OCI-LY3 (cell line): Measurements from ENCODE around the gene ERAP2.

Experiments used
- H2AFZ ChIP-seq: fragments of 200-600, 300-600 bp; shearing (Covaris generic); 2 replicates; pipeline ENCODE4 v1.6.0; 2014; ENCODE audit warnings: antibody characterized with exemption, low read depth, low read length
- H3K27ac ChIP-seq: fragments of 200-600, 300-600 bp; sonication (generic); 2 replicates; pipeline ENCODE4 v1.5.1; 2014; ENCODE audit warnings: mild to moderate bottlenecking, low read length, moderate library complexity, mixed read lengths
- H3K27me3 ChIP-seq: fragments of 200-600, 300-600 bp; sonication (generic); 2 replicates; pipeline ENCODE4 v1.6.1; 2014; ENCODE audit warnings: low read depth, low read length, mixed read lengths
- H3K36me3 ChIP-seq: fragments of 200-600, 300-600 bp; sonication (generic); replicated peaks from 2 replicates; pipeline ENCODE3; 2014; ENCODE audit warnings: low read depth, low read length, mixed read lengths
- H3K4me1 ChIP-seq: fragments of 300-600, 200-600 bp; sonication (generic); 2 replicates; pipeline ENCODE4 v1.6.1; 2014; ENCODE audit warnings: low read length, mixed read lengths
- H3K4me2 ChIP-seq: fragments of 200-600, 300-600 bp; sonication (generic); 2 replicates; pipeline ENCODE4 v1.6.1; 2014; ENCODE audit warnings: low read length, mixed read lengths
- H3K4me3 ChIP-seq: fragments of 300-600, 200-600 bp; sonication (generic); 2 replicates; pipeline ENCODE4 v1.5.1; 2014; ENCODE audit warnings: antibody characterized with exemption, mild to moderate bottlenecking, low read length, moderate library complexity
- H3K79me2 ChIP-seq: fragments of 300-600, 200-600 bp; shearing (Covaris generic); 2 replicates; pipeline ENCODE4 v1.6.1; 2014; ENCODE audit warnings: mild to moderate bottlenecking, low read length, mixed read lengths
- H3K9ac ChIP-seq: fragments of 300-600, 200-600 bp; shearing (Covaris generic); 2 replicates; pipeline ENCODE4 v1.6.0; 2014; ENCODE audit warnings: mild to moderate bottlenecking, low read length, moderate library complexity
- H3K9me3 ChIP-seq: fragments of 200-600, 300-600 bp; shearing (Covaris generic); 2 replicates; pipeline ENCODE4 v1.6.1; 2014; ENCODE audit warnings: low read length, mixed read lengths; ENCODE audit not compliant: insufficient read depth
- H4K20me1 ChIP-seq: fragments of 200-600, 300-600 bp; sonication (generic); 2 replicates; pipeline ENCODE4 v1.6.1; 2016; ENCODE audit warnings: low read length, mixed read lengths; ENCODE audit not compliant: insufficient read depth
- EZH2phosphoT487 ChIP-seq: fragments of 200-600 bp; shearing (Covaris generic); IDR thresholded peaks from 2 replicates; pipeline ENCODE4 v1.6.1; 2018; ENCODE audit warnings: antibody characterized with exemption, mixed run types, low read depth
- TF ChIP-seq, protein P1 (sequence below): fragments of 200-600, 300-600 bp; sonication (generic); IDR thresholded peaks from 2 replicates; pipeline ENCODE4 v1.5.1; 2014; ENCODE audit warnings: antibody characterized with exemption, low read length, low read depth

ERAP2 gene

DNA sequence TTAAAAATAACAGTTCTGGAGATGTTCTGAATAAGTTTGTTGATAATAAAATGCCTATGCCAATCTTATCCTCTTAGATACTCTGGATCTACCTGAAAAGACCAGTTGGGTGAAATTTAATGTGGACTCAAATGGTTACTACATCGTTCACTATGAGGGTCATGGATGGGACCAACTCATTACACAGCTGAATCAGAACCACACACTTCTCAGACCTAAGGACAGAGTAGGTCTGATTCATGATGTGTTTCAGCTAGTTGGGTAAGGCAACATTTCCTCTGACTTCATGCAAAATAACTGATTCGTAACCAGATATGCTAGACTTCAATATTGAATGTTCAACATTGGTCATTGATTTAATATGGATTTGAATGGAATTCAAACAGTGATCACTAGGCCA, 27.0 kb downstream of the ERAP2 start:
- no peaks in the 10 kb centered on the region for H3K27me3 ChIP-seq
- no peaks in the 10 kb centered on the region for H3K9me3 ChIP-seq
- no peaks in the 10 kb centered on the region for H4K20me1 ChIP-seq
- H3K4me2 ChIP-seq, result no peak overlapping the region
- no peaks in the 10 kb centered on the region for H3K4me1 ChIP-seq
- no peak overlapping the region for H3K4me3 ChIP-seq
- no peak overlapping the region for H2AFZ ChIP-seq
- no peak overlapping the region for H3K27ac ChIP-seq
- no peak overlapping the region for H3K9ac ChIP-seq
- TF ChIP-seq, protein P1, sequence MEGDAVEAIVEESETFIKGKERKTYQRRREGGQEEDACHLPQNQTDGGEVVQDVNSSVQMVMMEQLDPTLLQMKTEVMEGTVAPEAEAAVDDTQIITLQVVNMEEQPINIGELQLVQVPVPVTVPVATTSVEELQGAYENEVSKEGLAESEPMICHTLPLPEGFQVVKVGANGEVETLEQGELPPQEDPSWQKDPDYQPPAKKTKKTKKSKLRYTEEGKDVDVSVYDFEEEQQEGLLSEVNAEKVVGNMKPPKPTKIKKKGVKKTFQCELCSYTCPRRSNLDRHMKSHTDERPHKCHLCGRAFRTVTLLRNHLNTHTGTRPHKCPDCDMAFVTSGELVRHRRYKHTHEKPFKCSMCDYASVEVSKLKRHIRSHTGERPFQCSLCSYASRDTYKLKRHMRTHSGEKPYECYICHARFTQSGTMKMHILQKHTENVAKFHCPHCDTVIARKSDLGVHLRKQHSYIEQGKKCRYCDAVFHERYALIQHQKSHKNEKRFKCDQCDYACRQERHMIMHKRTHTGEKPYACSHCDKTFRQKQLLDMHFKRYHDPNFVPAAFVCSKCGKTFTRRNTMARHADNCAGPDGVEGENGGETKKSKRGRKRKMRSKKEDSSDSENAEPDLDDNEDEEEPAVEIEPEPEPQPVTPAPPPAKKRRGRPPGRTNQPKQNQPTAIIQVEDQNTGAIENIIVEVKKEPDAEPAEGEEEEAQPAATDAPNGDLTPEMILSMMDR, result no peak
- no peak for TF ChIP-seq EZH2phosphoT487
- H3K79me2 ChIP-seq, result no peaks in the 10 kb centered on the region
- H3K36me3 ChIP-seq, result peaks cover 54% of the 10 kb centered on the region

DNA sequence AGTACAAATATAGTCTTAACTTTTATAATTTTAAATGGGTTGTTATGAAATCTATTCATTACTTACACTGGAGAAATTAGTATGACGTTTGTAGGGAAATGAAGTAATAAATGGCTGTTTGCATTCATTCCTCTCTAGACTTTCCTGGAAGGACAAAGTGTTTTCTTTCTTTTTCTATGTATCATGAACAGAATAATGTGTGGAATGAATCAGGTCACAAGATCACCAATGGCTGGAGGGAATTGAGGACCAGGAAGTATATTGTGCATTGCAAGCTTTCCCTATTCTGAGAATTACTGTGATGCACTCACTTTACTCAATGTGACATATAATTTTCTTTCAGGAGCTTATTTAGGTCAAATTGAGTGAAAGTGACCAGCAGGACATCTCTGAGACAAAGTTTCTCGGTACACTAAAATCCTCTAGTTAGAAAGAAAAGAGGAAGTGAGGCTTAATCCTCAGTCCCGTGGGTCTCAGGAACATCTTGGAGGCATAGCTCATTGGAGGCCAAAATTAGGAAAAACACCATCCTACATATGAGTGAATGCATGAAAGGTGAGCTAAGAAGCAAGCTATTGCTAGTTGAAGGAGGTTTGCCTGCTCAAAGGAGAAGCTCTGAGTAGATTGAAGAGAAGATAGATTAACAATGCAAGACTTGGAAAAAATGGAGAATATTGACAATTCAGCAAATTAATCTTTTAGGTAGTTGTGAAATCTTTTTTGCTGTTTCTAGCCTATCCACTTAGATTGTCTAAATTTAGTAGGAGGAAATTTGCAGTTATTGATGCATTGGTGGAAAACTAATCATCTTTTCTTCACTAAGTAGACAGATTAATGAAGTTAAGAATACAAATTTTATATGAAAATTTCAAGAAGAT, 28.0 kb downstream of the ERAP2 start:
- no peaks in the 10 kb centered on the region for H3K4me1 ChIP-seq
- H3K9me3 ChIP-seq, result no peaks in the 10 kb centered on the region
- no peak overlapping the region for H3K4me3 ChIP-seq
- TF ChIP-seq EZH2phosphoT487, result no peak
- TF ChIP-seq, protein P1, result no peak
- no peak overlapping the region for H3K27ac ChIP-seq
- no peaks in the 10 kb centered on the region for H3K79me2 ChIP-seq
- H3K9ac ChIP-seq, result no peak overlapping the region
- H2AFZ ChIP-seq, result no peak overlapping the region
- no peak overlapping the region for H3K4me2 ChIP-seq
- no peaks in the 10 kb centered on the region for H4K20me1 ChIP-seq
- peaks cover 56% of the 10 kb centered on the region for H3K36me3 ChIP-seq
- H3K27me3 ChIP-seq, result no peaks in the 10 kb centered on the region

DNA sequence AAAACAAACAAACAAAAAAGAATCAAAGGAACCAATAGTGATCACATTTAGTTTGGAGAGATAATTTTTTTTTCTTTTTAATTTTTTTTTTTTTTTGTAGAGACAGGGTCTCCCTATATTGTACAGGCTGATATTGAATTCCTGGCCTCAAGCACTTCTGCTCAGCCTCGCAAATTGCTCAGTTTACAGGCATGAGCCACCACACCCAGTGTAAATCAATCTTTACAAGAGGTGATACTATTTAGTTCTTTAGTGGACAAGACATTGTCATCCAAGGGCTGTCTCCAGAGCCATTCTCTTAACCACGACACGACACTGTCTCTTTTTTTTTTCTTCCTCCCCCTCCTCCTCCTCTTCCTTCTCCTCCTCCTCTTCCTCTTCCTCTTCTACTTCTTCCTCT, 29.6 kb downstream of the ERAP2 start:
- H3K36me3 ChIP-seq, result peaks cover 54% of the 10 kb centered on the region
- H3K79me2 ChIP-seq, result no peaks in the 10 kb centered on the region

DNA sequence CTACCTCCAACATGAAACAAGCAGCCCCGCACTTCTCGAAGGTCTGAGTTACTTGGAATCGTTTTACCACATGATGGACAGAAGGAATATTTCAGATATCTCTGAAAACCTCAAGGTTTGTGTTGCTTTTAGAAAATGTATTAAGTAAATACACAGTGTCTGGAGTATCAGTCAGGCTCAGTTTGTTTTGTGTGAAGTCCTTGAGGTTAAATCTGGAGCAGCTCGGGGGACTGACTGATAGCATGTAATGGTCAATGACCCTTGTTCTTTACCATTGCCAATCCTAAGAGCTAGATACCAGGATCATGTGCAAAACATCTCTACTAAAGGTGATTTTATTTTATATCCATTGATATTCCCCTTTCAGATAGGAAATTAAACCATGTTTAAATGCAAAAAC, 32.7 kb downstream of the ERAP2 start:
- Histone ChIP-seq H3K27ac (no peak overlapping the region), H3K79me2 (no peaks in the 10 kb centered on the region), H3K4me1 (no peaks in the 10 kb centered on the region), H3K9me3 (no peaks in the 10 kb centered on the region), H3K27me3 (no peaks in the 10 kb centered on the region), H3K4me3 (no peak overlapping the region), H3K4me2 (no peak overlapping the region), H4K20me1 (no peaks in the 10 kb centered on the region), H3K36me3 (peaks cover 44% of the 10 kb centered on the region), H2AFZ (no peak overlapping the region), H3K9ac (no peak overlapping the region)
- TF ChIP-seq EZH2phosphoT487, result no peak

More for the DNA sequence above, 29.6 kb downstream of the ERAP2 start:
- Histone ChIP-seq H4K20me1 (no peaks in the 10 kb centered on the region), H3K4me1 (no peaks in the 10 kb centered on the region), H2AFZ (no peak overlapping the region), H3K4me3 (no peak overlapping the region), H3K9ac (no peak overlapping the region), H3K27ac (no peak overlapping the region), H3K9me3 (no peaks in the 10 kb centered on the region), H3K4me2 (no peak overlapping the region), H3K27me3 (no peaks in the 10 kb centered on the region)
- TF ChIP-seq, protein P1, result no peak
- TF ChIP-seq EZH2phosphoT487, result no peak
